Measurements from ENCODE around the gene BANF1. TPM values are rescaled to one million over a fixed set of nuclear protein-coding genes. Genes with fewer than 3 reads are reported as not detected.

The BANF1 gene
- total and polyA plus RNA-seq, 9 of the 15 experiments (the other 6 are each of a cell fraction or from before 2014, with no cell fraction given) = 108 to 651 (median 263) TPM

GRCh38 chr11:66001942-66002647, at the start of gene BANF1, which contains the start of gene EIF1AD (continued):
- peak; percentile 100 for TF ChIP-seq ZBTB40 (IDR thresholded peaks at IDR 0.05)
- no peak for TF ChIP-seq ZBTB40 (CRISPR knock-in tag; IDR thresholded peaks at IDR 0.05)
- peak; percentile 82; the same call in 1 of the 2 replicates for TF ChIP-seq ZFP91 (CRISPR knock-in tag; IDR thresholded peaks at IDR 0.05)
- peak; percentile 78 for TF ChIP-seq ZNF175 (CRISPR knock-in tag; IDR thresholded peaks at IDR 0.05; ENCODE audit: low read depth)
- no peak for TF ChIP-seq ZNF586 (CRISPR knock-in tag; conservative IDR thresholded peaks at IDR 0.05)
- peak; percentile 95 for TF ChIP-seq ETV1 (tag; conservative IDR thresholded peaks at IDR 0.05; ENCODE audit: low read depth)
- TF ChIP-seq, protein P1, sequence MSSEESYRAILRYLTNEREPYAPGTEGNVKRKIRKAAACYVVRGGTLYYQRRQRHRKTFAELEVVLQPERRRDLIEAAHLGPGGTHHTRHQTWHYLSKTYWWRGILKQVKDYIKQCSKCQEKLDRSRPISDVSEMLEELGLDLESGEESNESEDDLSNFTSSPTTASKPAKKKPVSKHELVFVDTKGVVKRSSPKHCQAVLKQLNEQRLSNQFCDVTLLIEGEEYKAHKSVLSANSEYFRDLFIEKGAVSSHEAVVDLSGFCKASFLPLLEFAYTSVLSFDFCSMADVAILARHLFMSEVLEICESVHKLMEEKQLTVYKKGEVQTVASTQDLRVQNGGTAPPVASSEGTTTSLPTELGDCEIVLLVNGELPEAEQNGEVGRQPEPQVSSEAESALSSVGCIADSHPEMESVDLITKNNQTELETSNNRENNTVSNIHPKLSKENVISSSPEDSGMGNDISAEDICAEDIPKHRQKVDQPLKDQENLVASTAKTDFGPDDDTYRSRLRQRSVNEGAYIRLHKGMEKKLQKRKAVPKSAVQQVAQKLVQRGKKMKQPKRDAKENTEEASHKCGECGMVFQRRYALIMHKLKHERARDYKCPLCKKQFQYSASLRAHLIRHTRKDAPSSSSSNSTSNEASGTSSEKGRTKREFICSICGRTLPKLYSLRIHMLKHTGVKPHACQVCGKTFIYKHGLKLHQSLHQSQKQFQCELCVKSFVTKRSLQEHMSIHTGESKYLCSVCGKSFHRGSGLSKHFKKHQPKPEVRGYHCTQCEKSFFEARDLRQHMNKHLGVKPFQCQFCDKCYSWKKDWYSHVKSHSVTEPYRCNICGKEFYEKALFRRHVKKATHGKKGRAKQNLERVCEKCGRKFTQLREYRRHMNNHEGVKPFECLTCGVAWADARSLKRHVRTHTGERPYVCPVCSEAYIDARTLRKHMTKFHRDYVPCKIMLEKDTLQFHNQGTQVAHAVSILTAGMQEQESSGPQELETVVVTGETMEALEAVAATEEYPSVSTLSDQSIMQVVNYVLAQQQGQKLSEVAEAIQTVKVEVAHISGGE (CRISPR knock-in tag; IDR thresholded peaks at IDR 0.05) = peak; percentile 98 to 100 (median 99)
- TF ChIP-seq BACH1 (tag; IDR thresholded peaks at IDR 0.05) = no peak
- peak; percentile 91 for TF ChIP-seq PML (IDR thresholded peaks at IDR 0.05; ENCODE audit: low read length)
- TF ChIP-seq, protein P2, sequence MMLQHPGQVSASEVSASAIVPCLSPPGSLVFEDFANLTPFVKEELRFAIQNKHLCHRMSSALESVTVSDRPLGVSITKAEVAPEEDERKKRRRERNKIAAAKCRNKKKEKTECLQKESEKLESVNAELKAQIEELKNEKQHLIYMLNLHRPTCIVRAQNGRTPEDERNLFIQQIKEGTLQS (IDR thresholded peaks at IDR 0.05) = peak; percentile 28; the same call in 1 of the 2 replicates
- TF ChIP-seq, protein P2 (CRISPR knock-in tag; conservative IDR thresholded peaks at IDR 0.05) = peak; percentile 72
